Activated T-helper 17 cell treated with anti-CD3 and anti-CD28 coated beads, Interleukin-2, amount 50 U/mL, for 72 hours (primary cell): ENCODE data around the gene ANLN. TPM values are rescaled to one million over a fixed set of nuclear protein-coding genes. Genes with fewer than 3 reads are reported as not detected.

Source experiments
- ATAC-seq: fragments of 150-1000 bp; cut with Tn5 transposase; replicated peaks from 2 replicates; pipeline ENCODE4 v1.10.0; 2021; ENCODE audit warnings: mild to moderate bottlenecking, moderate library complexity
- H3K27ac Mint-ChIP-seq: one replicate; pipeline ENCODE4 v1.8.0; 2022; ENCODE audit warnings: mixed read lengths
- H3K27me3 Mint-ChIP-seq: one replicate; pipeline ENCODE4 v1.8.0; 2022; ENCODE audit warnings: mixed read lengths
- H3K36me3 Mint-ChIP-seq: one replicate; pipeline ENCODE4 v1.8.0; 2022; ENCODE audit warnings: low read depth, mild to moderate bottlenecking, mixed read lengths
- H3K4me1 Mint-ChIP-seq: one replicate; pipeline ENCODE4 v1.8.0; 2022; ENCODE audit warnings: mixed read lengths
- H3K4me3 Mint-ChIP-seq: one replicate; pipeline ENCODE4 v1.8.0; 2022; ENCODE audit warnings: mild to moderate bottlenecking, mixed read lengths
- H3K9me3 Mint-ChIP-seq: one replicate; pipeline ENCODE4 v1.8.0; 2022; ENCODE audit warnings: mixed read lengths
- total RNA-seq, 2 donors: library from RNA; stranded (reverse); gene quantifications; one replicate each; pipeline ENCODE4 v1.2.3, GENCODE V29; 2022

Gene ANLN
- total RNA-seq, 2 donors from 2014 or later: 64.3 to 67.1 TPM

GRCh38 chr7:36391436-36392198, 2.0 kb downstream of the ANLN start:
- Mint-ChIP-seq H3K4me1 (peaks cover 12% of the 10 kb centered on the region), H3K27ac (peak overlapping the region; percentile 55), H3K9me3 (no peaks in the 10 kb centered on the region), H3K4me3 (peak overlapping the region; percentile 86), H3K27me3 (no peaks in the 10 kb centered on the region), H3K36me3 (peaks cover 2% of the 10 kb centered on the region)
- peak; percentile 43 for ATAC-seq

GRCh38 chr7:36393826-36394225, 4.2 kb downstream of the ANLN start:
- Mint-ChIP-seq H3K9me3 (no peaks in the 10 kb centered on the region), H3K27ac (no peak overlapping the region), H3K4me3 (no peak overlapping the region), H3K4me1 (peaks cover 12% of the 10 kb centered on the region), H3K36me3 (peaks cover 21% of the 10 kb centered on the region), H3K27me3 (no peaks in the 10 kb centered on the region)
- ATAC-seq: no peak

- Mint-ChIP-seq H3K9me3 (no peaks in the 10 kb centered on the region), H3K27ac (no peak overlapping the region), H3K36me3 (peaks cover 34% of the 10 kb centered on the region), H3K27me3 (no peaks in the 10 kb centered on the region), H3K4me3 (no peak overlapping the region), H3K4me1 (peaks cover 11% of the 10 kb centered on the region)
- ATAC-seq: no peak
Measured at GRCh38 chr7:36395171-36395894, 5.7 kb downstream of the ANLN start.

GRCh38 chr7:36396150-36396549, 6.5 kb downstream of the ANLN start:
- ATAC-seq: peak; percentile 34
- Mint-ChIP-seq H3K4me1 (peaks cover 5% of the 10 kb centered on the region), H3K27me3 (no peaks in the 10 kb centered on the region), H3K36me3 (peaks cover 39% of the 10 kb centered on the region), H3K9me3 (no peaks in the 10 kb centered on the region), H3K27ac (no peak overlapping the region), H3K4me3 (no peak overlapping the region)

GRCh38 chr7:36400036-36400435, 10.4 kb downstream of the ANLN start:
- ATAC-seq: no peak
- Mint-ChIP-seq H3K27ac (no peak overlapping the region), H3K9me3 (no peaks in the 10 kb centered on the region), H3K4me3 (no peak overlapping the region), H3K4me1 (peaks cover 5% of the 10 kb centered on the region), H3K36me3 (peaks cover 40% of the 10 kb centered on the region), H3K27me3 (no peaks in the 10 kb centered on the region)

GRCh38 chr7:36400606-36401005, 10.9 kb downstream of the ANLN start:
- no peak for ATAC-seq
- no peaks in the 10 kb centered on the region for H3K9me3 Mint-ChIP-seq
- no peak overlapping the region for H3K4me3 Mint-ChIP-seq
- H3K27me3 Mint-ChIP-seq: no peaks in the 10 kb centered on the region
- no peaks in the 10 kb centered on the region for H3K4me1 Mint-ChIP-seq
- peaks cover 44% of the 10 kb centered on the region for H3K36me3 Mint-ChIP-seq
- H3K27ac Mint-ChIP-seq: no peak overlapping the region

- H3K27me3 Mint-ChIP-seq: no peaks in the 10 kb centered on the region
- H3K4me3 Mint-ChIP-seq: no peak overlapping the region
- no peak overlapping the region for H3K27ac Mint-ChIP-seq
- no peak for ATAC-seq
- H3K36me3 Mint-ChIP-seq: peaks cover 32% of the 10 kb centered on the region
- no peaks in the 10 kb centered on the region for H3K9me3 Mint-ChIP-seq
- no peaks in the 10 kb centered on the region for H3K4me1 Mint-ChIP-seq
Measured at GRCh38 chr7:36403452-36403851, 13.8 kb downstream of the ANLN start.

- no peak overlapping the region for H3K27ac Mint-ChIP-seq
- H3K4me1 Mint-ChIP-seq: no peaks in the 10 kb centered on the region
- no peak for ATAC-seq
- peaks cover 18% of the 10 kb centered on the region for H3K36me3 Mint-ChIP-seq
- no peak overlapping the region for H3K4me3 Mint-ChIP-seq
- no peaks in the 10 kb centered on the region for H3K27me3 Mint-ChIP-seq
- H3K9me3 Mint-ChIP-seq: no peaks in the 10 kb centered on the region
Measured at GRCh38 chr7:36404639-36405408, 15.2 kb downstream of the ANLN start.

- no peaks in the 10 kb centered on the region for H3K27me3 Mint-ChIP-seq
- H3K4me3 Mint-ChIP-seq: no peak overlapping the region
- H3K27ac Mint-ChIP-seq: no peak overlapping the region
- no peak for ATAC-seq
- H3K36me3 Mint-ChIP-seq: peaks cover 14% of the 10 kb centered on the region
- H3K4me1 Mint-ChIP-seq: no peaks in the 10 kb centered on the region
- no peaks in the 10 kb centered on the region for H3K9me3 Mint-ChIP-seq
Measured at GRCh38 chr7:36405409-36405803, 15.7 kb downstream of the ANLN start.

GRCh38 chr7:36406156-36406555, 16.5 kb downstream of the ANLN start:
- Mint-ChIP-seq H3K4me3 (no peak overlapping the region), H3K27ac (no peak overlapping the region), H3K4me1 (no peaks in the 10 kb centered on the region), H3K27me3 (no peaks in the 10 kb centered on the region), H3K36me3 (peaks cover 10% of the 10 kb centered on the region), H3K9me3 (no peaks in the 10 kb centered on the region)
- ATAC-seq: no peak

GRCh38 chr7:36407636-36408550, 18.2 kb downstream of the ANLN start:
- Mint-ChIP-seq H3K9me3 (no peaks in the 10 kb centered on the region), H3K27me3 (no peaks in the 10 kb centered on the region), H3K36me3 (peaks cover 10% of the 10 kb centered on the region), H3K27ac (no peak overlapping the region), H3K4me3 (no peak overlapping the region), H3K4me1 (no peaks in the 10 kb centered on the region)
- no peak for ATAC-seq

GRCh38 chr7:36408589-36408988, 18.9 kb downstream of the ANLN start:
- no peak for ATAC-seq
- Mint-ChIP-seq H3K4me1 (no peaks in the 10 kb centered on the region), H3K4me3 (no peak overlapping the region), H3K9me3 (no peaks in the 10 kb centered on the region), H3K27me3 (no peaks in the 10 kb centered on the region), H3K36me3 (peaks cover 10% of the 10 kb centered on the region), H3K27ac (no peak overlapping the region)

- ATAC-seq: no peak
- no peak overlapping the region for H3K4me3 Mint-ChIP-seq
- H3K4me1 Mint-ChIP-seq: no peaks in the 10 kb centered on the region
- no peaks in the 10 kb centered on the region for H3K27me3 Mint-ChIP-seq
- H3K36me3 Mint-ChIP-seq: peaks cover 10% of the 10 kb centered on the region
- no peaks in the 10 kb centered on the region for H3K9me3 Mint-ChIP-seq
- H3K27ac Mint-ChIP-seq: no peak overlapping the region
Measured at GRCh38 chr7:36409180-36409579, 19.5 kb downstream of the ANLN start.

- Mint-ChIP-seq H3K4me1 (no peaks in the 10 kb centered on the region), H3K36me3 (peaks cover 23% of the 10 kb centered on the region), H3K27ac (no peak overlapping the region), H3K4me3 (no peak overlapping the region), H3K9me3 (no peaks in the 10 kb centered on the region), H3K27me3 (no peaks in the 10 kb centered on the region)
- no peak for ATAC-seq
Measured at GRCh38 chr7:36415144-36415543, 25.5 kb downstream of the ANLN start.
